ENCODE results near the gene KRTAP5-2.

DNA sequence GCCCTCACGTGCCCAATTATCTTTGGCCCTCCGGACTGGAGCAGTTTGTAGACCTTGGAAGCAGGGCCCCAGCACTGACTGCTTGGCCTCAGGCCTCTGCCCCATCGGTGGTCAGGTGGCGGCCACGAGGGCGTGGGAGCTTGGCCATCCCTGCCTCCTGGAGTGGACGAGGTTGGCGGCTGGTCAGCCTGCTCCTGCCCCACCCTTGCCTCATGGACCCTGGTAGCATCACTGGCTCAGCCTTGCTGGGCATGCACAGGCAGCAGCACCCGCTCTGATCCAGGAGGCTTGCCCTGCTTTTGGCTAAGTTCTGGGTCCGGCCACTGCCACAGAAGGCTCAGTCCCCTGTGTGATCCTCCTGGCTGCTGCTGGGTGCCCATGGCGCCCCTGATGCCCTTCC lies 6.1 kb upstream of the KRTAP5-2 start:
- TF ChIP-seq POLR2AphosphoS5 (IDR thresholded peaks at IDR 0.05) = no peak
- TF ChIP-seq CTCF (IDR thresholded peaks at IDR 0.05) = no peak
- no peak for TF ChIP-seq POLR2A (IDR thresholded peaks at IDR 0.05)
